HG03066 (cell line): Measurements from ENCODE around the gene KLHL7.
"Not testable (repeated sequence)": the region's sequence is repeated elsewhere in the genome, so short reads cannot be mapped to it uniquely, and the experiment has no call there.

Experiments
- ATAC-seq: cut with Tn5 transposase; IDR thresholded peaks from one replicate; pipeline ENCODE4 v1.9.1; 2021; ENCODE audit warnings: low read depth; ENCODE audit not compliant: unreplicated experiment

Gene KLHL7

DNA sequence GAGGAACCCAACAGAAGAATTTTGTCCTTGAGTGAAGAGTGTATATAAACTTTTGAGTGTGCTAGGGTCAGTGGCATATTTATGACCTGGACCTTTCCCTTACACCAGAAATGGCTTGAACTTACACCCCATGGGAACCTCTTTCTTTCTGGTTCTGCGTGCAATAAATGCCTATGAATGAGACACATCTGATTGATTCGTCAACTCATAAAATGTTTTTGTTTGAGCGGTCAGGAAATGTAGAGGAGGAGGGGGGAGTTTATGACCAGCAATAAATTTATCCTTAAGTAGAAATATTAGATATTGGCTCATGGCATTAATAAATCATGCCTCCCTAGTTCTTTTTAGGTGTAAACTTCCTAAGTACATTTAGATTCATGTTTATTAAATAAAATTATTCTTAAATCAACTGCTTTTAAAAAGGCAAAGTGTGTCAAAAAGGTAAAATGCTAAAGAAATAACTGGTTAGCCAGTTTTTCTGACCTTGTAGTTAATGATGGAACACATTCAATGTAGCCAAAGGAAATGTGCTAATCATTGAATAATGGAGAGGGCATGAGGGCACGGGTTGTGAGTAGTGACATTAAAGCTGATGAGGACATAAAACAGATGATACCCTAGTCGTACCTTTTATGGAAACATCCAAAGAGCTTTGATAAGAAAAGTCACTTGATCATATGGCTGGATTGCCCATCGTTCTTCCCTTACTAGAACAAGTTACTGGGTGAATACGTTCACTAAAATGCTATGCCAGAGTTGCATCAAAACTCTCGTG is 62.7 kb downstream of the KLHL7 start:
- no peak for ATAC-seq

GRCh38 chr7:23175938-23176337 is 70.4 kb downstream of the KLHL7 start:
- no peak for ATAC-seq

GRCh38 chr7:23181684-23182553 is 76.3 kb downstream of the KLHL7 start, which contains the start of gene NUP42:
Gene NUP42, plus strand, starts transcription at chr7:23182048. Its CDS starts 38 bp downstream, at chr7:23182086.
- peak; percentile 93 for ATAC-seq

DNA sequence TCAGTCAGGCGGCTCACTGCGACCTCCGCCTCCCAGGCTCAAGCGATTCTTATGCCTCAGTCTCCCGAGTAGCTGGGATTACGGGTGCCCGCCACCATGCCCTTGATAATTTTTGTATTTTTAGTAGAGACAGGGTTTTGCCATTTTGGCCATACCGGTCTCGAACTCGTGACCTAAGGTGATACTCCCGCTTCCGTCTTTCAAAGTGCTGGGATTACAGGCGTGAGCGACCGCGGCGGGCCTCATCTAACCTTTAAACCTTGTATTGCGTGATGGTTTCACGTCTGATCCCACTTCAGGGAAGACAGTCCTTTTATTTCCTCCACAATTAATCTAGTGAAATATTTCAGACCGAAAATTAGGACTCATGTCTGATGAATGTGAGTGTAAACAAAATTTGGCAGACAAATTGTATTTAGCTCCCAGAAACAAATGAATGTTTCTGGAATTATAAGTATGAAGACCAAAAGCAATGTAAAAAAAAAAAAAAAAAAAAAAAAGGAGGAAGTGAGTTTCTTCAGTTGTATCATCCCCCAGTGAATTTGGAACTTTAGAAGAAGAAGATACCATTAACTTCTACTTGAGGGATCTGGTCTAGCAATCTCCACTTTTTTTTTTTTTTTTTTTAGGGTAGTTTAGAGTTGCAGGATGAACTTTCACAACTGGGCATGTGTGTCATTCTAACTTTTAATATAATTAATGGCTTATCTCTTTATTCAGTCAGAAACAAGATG is 77.9 kb downstream of the KLHL7 start:
- ATAC-seq, result no peak

- no peak for ATAC-seq
These were observed 78.7 kb downstream of the KLHL7 start for GRCh38 chr7:23184291-23184690.

DNA sequence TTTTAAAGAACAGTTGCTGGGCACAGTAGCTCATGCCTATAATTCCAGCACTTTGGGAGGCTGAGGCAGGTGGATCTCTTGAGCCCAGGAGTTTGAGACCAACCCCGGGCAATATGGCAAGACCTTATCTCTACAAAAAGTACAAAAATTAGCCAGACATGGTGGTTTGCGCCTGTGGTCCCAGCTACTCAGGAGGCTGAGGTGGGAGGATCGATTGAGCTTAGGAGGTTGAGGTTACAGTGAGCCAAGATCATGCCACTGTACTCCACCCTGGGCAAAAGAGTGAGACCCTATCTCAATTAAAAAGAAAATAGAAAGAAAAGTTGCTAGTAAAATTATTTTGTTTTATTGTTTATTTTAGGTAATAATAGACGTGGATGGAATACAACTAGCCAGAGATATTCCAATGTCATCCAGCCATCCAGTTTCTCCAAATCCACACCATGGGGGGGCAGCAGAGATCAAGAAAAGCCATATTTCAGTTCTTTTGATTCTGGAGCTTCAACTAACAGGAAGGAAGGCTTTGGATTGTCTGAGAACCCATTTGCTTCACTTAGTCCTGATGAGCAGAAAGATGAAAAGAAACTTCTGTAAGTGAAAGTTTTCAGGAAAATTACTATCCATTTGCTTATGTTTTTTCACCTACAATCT is 79.2 kb downstream of the KLHL7 start:
- no peak for ATAC-seq

GRCh38 chr7:23185980-23186379 is 80.4 kb downstream of the KLHL7 start:
- no peak for ATAC-seq

- ATAC-seq, result no peak
These were observed 85.4 kb downstream of the KLHL7 start for GRCh38 chr7:23191022-23191421.

DNA sequence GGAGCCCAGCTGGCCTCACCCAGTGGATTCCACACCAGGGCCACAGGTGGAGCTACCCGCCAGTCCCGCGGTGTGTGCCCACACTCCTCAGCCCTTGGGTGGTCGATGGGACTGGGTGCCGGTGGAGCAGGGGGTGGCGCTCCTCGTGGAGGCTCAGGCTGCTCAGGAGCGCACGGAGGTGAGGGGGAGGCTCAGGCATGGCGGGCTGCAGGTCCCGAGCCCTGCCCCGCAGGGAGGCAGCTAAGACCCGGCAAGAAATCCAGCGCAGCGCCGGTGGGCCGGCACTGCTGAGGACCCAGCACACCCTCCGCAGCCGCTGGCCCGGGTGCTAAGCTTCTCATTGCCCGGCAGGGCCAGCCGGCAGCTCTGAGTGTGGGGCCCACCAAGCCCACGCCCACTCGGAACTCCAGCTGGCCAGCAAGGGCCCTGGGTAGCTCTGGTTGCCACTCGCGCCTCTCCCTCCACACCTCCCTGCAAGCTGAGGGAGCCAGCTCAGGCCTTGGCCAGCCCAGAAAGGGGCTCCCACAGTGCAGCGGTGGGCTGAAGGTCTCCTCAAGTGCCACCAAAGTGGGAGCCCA is 88.2 kb downstream of the KLHL7 start:
- not testable (repeated sequence) for ATAC-seq

DNA sequence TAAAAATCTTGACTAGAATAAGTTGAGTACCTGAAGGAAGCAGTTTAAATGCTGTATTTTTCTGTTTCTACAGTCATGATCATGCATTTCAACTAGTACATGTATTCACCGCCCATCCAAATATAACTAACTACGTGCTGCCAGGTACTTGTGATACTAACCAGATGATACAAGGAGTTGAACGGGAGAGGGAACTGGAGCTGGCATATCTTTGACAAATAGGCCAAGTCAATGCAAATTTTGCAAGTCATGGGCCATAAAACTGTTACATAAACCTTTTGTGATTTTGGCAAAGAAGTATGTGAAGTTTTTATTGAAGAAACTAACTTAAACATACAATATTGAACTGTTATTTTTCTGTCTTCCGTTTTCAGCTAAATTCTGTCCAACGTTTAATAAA is 90.7 kb downstream of the KLHL7 start:
- ATAC-seq, result no peak

- not testable (repeated sequence) for ATAC-seq
These were observed 92.2 kb downstream of the KLHL7 start for GRCh38 chr7:23197745-23198144.

GRCh38 chr7:23200331-23200730 is 94.7 kb downstream of the KLHL7 start:
- ATAC-seq, result no peak

DNA sequence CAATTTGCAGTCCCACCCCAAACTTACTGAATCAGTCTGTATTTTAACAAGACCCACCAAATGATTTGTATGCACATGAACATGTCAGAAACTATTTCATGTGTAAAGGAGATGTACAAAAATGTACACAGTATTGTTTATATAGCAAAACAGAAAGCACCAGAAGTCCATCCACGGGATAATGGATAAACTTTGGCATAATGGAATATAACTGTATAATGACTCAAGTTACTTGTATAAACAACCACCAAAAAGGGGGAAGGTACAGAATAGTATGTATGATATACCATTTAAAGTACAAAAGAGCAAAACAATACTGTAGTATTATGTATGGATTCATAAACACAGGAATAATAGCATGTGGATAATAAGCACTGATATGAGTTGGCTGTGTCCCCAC is 98.7 kb downstream of the KLHL7 start:
- no peak for ATAC-seq

GRCh38 chr7:23205577-23205908 is 100.0 kb downstream of the KLHL7 start:
- no peak for ATAC-seq

GRCh38 chr7:23205909-23206767 is 100.6 kb downstream of the KLHL7 start:
- peak; percentile 59 for ATAC-seq

DNA sequence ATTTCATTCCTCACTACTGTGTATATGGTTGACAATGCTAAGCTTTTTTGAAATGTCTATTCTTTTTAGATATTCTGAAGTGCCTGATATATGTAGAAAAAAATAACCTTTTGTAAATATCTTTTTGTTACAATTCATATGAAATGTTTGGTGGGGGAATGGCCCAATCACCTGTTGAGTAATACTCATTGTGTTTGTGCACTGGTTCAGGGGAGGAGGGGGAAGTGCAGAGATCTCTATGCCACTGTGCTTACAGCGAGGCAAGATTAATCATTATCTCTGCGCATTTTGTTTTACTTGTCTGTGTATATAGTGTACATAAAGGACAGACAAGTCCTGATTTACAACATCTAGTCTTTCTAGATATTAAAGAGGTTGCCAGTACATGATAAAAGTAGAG is 101.4 kb downstream of the KLHL7 start:
- ATAC-seq, result no peak

DNA sequence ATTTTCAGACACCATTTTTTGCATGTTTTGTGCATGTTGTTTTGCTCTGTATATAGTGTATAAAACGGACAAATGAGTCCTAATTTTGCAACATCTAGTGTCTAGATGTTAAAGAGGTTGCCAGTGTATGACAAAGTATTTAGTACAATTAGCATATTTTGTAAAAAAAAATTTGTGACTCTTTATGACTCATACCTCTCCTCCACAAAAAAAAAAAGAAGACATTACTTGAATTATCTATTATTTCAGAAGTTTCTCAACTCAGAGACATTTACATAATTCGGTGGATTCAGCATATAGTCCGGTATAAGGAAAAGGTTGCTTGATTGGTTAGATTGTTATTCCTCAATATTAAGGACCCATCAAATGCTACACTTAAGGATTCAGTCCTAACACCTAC is 102.3 kb downstream of the KLHL7 start:
- ATAC-seq, result no peak

DNA sequence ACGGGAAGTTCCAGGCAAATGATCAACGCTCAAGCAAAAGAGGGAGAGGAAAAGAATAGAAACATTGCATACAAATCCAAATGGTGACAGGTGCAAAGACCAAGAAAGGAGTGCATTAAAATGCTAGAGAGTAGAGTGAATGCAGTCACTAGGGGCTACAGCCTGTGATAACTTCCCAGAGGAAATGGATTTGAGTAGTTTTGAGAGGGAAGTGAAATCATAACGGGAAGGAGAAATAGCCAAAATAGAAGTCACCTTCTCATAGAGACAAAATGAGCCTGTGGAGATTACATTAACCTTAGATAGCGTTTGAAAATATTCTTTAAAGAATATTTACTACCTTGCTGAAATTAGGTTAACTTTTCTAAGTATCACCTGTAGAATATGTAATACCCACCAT is 102.7 kb downstream of the KLHL7 start:
- ATAC-seq, result no peak

- ATAC-seq, result no peak
These were observed 104.9 kb downstream of the KLHL7 start for GRCh38 chr7:23210506-23210905.
